Spleen (tissue), 11 donors: Measurements from ENCODE around the gene LCOR. TPM values are rescaled to one million over a fixed set of nuclear protein-coding genes. Genes with fewer than 3 reads are reported as not detected.

Source experiments
- DNase-seq: peaks from one replicate; pipeline ENCODE4 v3.0.0-alpha.2; 2020
- H3K27ac ChIP-seq, 8 donors: fragments of 200-600 bp; sonication (generic) in 7 of 8; 1 replicate in 4 of 8; 2 replicates in 4 of 8; pipeline versions ENCODE4 v1.5.0 to v1.8.0; 2016 to 2021; ENCODE audit warnings: inconsistent platforms in 4 of 8, mild to moderate bottlenecking in 4 of 8, moderate library complexity in 1 of 8
- H3K27me3 ChIP-seq, 7 donors: fragments of 200-600 bp; sonication (generic) in 6 of 7; replicated peaks in 1 of 7; 1 replicate in 4 of 7; 2 replicates in 3 of 7; pipeline versions ENCODE4 v1.5.0 to v1.8.0; 2016 to 2021; ENCODE audit warnings: inconsistent platforms in 3 of 7, mild to moderate bottlenecking in 1 of 7
- H3K36me3 ChIP-seq, 6 donors: fragments of 200-600 bp; sonication (generic) in 5 of 6; 1 replicate in 4 of 6; 2 replicates in 2 of 6; pipeline versions ENCODE4 v1.5.0 to v1.8.0; 2016 to 2021; ENCODE audit warnings: inconsistent platforms in 2 of 6
- H3K4me1 ChIP-seq, 6 donors: fragments of 200-600 bp; sonication (generic) in 5 of 6; 1 replicate in 3 of 6; 2 replicates in 3 of 6; pipeline versions ENCODE4 v1.5.0 to v1.8.0; 2016 to 2021; ENCODE audit warnings: inconsistent platforms in 3 of 6
- H3K4me3 ChIP-seq, 8 donors: fragments of 200-600 bp; sonication (generic) in 7 of 8; 1 replicate in 4 of 8; 2 replicates in 4 of 8; pipeline versions ENCODE4 v1.5.0 to v1.8.0; 2016 to 2021; ENCODE audit warnings: inconsistent platforms in 4 of 8, mild to moderate bottlenecking in 4 of 8, moderate library complexity in 2 of 8
- H3K9me3 ChIP-seq, 8 donors: fragments of 200-600 bp; sonication (generic) in 7 of 8; 1 replicate in 4 of 8; 2 replicates in 4 of 8; pipeline versions ENCODE4 v1.5.0 to v1.8.0; 2016 to 2021; ENCODE audit warnings: inconsistent platforms in 4 of 8
- CTCF ChIP-seq, 11 experiments: fragments of 200-600 bp in 7 of 11; fragments of 450-650 bp in 4 of 11; sonication (generic) in 4 of 11; IDR thresholded peaks in 8 of 11; conservative IDR thresholded peaks in 3 of 11; 1 replicate in 7 of 11; 2 replicates in 4 of 11; pipeline versions ENCODE4 v1.4.0 to v1.8.0; 2016 to 2021; ENCODE audit warnings: antibody characterized with exemption in 11 of 11, inconsistent platforms in 4 of 11, mild to moderate bottlenecking in 1 of 11
- POLR2A ChIP-seq, 3 donors: fragments of 450-650 bp; IDR thresholded peaks; one replicate each; pipeline ENCODE4 v1.5.1; 2017; ENCODE audit warnings: antibody characterized with exemption in 3 of 3, mild to moderate bottlenecking in 1 of 3
- POLR2AphosphoS5 ChIP-seq, 3 donors: sonication (generic); formaldehyde crosslinking; IDR thresholded peaks; one replicate each; pipeline ENCODE4 v1.5.1; 2017; ENCODE audit warnings: antibody characterized with exemption in 3 of 3
- WGBS, 5 donors: extraction: QIAGEN DNeasy Blood & Tissue Kit in 3 of 5; methylation state at CpG; one replicate each; pipeline versions ENCODE4 v1.1.5 to v1.1.7; 2013 to 2018; 5-methylcytosine and 5-hydroxymethylcytosine counted together
- intact Hi-C: fragments of 100-400 bp; cut with DNase I; formaldehyde crosslinking; loops from one replicate; pipeline ENCODE4 v1.15.0; 2023; ENCODE audit warnings: low total_unique reads
- polyA plus RNA-seq, 3 donors: library from polyadenylated mRNA; stranded (reverse); fragments of 200-250 nt; gene quantifications; one replicate each; pipeline ENCODE4 v1.2.1, GENCODE V29; 2013
- total RNA-seq, 7 donors: library from RNA; depleted of rRNA in 3 of 7; stranded (reverse); fragments of >200 nt in 3 of 7; fragmentation: NEBNext Ultra II Directional in 4 of 7; extraction: Animal tissue kit (Norgen Biotek cat#: 25700) in 4 of 7; gene quantifications; one replicate each; pipeline versions ENCODE4 v1.1.0 to v1.2.1, GENCODE V29; 2016 to 2021
- donor health status: healthy with polysubstance abuse.
- donor health status: DM: no; HTN: no; CAD: no; lungs with moderate emphysema.
- donor health status: DM: no; HTN: no; CAD: no.
- donor health status: Bipolar disorder and iron deficiency.
- donor health status: healthy.
- donor health status: DM: no; HTN: no; CAD: no.
- donor health status: DM: yes; HTN: yes; CAD: no.

The LCOR gene
- total and polyA plus RNA-seq, 10 donors = 2.2 to 105 (median 47.0) TPM

GRCh38 chr10:97001183-97001991, 169.3 kb downstream of the LCOR start:
- no peaks in the 10 kb centered on the region for H3K4me1 ChIP-seq

GRCh38 chr10:97002670-97003069, 170.6 kb downstream of the LCOR start:
- Histone ChIP-seq H3K27me3 (peaks cover 0 to 5% (median 0%) of the 10 kb centered on the region in 7 donors), H3K27ac (no peak overlapping the region), H3K9me3 (peaks cover 3 to 19% (median 16%) of the 10 kb centered on the region in 8 donors), H3K4me3 (no peak overlapping the region), H3K4me1 (no peaks in the 10 kb centered on the region), H3K36me3 (no peaks in the 10 kb centered on the region)
- intact Hi-C loops = no loop called here
- WGBS, 5 donors = 91 to 100% (median 98%) methylated on average over 3 to 16 of the region's 16 CpGs
- no peak for DNase-seq
- TF ChIP-seq POLR2A (IDR thresholded peaks at IDR 0.05) (no peak), CTCF (IDR thresholded peaks at IDR 0.05 in 8 of 11, conservative IDR thresholded peaks at IDR 0.05 in 3 of 11) (no peak)

More at GRCh38 chr10:97001183-97001991, 169.3 kb downstream of the LCOR start:
- intact Hi-C loops = no loop called here
- peaks cover 0 to 6% (median 3%) of the 10 kb centered on the region in 8 donors for H3K9me3 ChIP-seq
- peak in 1 of 3 donors; percentile 27 for TF ChIP-seq POLR2AphosphoS5 (IDR thresholded peaks at IDR 0.05)
- TF ChIP-seq POLR2A (IDR thresholded peaks at IDR 0.05) = no peak
- no peaks in the 10 kb centered on the region for H3K36me3 ChIP-seq
- peaks cover 0 to 5% (median 0%) of the 10 kb centered on the region in 7 donors for H3K27me3 ChIP-seq
- DNase-seq = no peak
- H3K27ac ChIP-seq = no peak overlapping the region
- no peak overlapping the region for H3K4me3 ChIP-seq
- 89 to 96% (median 92%) methylated on average over 16 to 17 of the region's 17 CpGs for WGBS, 5 donors

GRCh38 chr10:97003151-97003803, 171.2 kb downstream of the LCOR start:
- intact Hi-C loops = no loop called here
- Histone ChIP-seq H3K27me3 (peaks cover 0 to 5% (median 0%) of the 10 kb centered on the region in 7 donors), H3K36me3 (no peaks in the 10 kb centered on the region), H3K27ac (no peak overlapping the region), H3K4me1 (no peaks in the 10 kb centered on the region), H3K4me3 (no peak overlapping the region), H3K9me3 (peaks cover 3 to 25% (median 22%) of the 10 kb centered on the region in 8 donors)
- no peak for DNase-seq
- no peak for TF ChIP-seq CTCF (IDR thresholded peaks at IDR 0.05 in 8 of 11, conservative IDR thresholded peaks at IDR 0.05 in 3 of 11)
- TF ChIP-seq POLR2AphosphoS5 (IDR thresholded peaks at IDR 0.05) = no peak
- no peak for TF ChIP-seq POLR2A (IDR thresholded peaks at IDR 0.05)
- 91 to 97% (median 92%) methylated on average over 9 to 13 of the region's 13 CpGs for WGBS, 5 donors

- WGBS, 5 donors = 86 to 94% (median 91%) methylated on average over 8 of the region's 8 CpGs
- no peak for DNase-seq
- intact Hi-C loops = no loop called here
- H3K4me1 ChIP-seq = no peaks in the 10 kb centered on the region
- H3K27ac ChIP-seq = no peak overlapping the region
- TF ChIP-seq POLR2AphosphoS5 (IDR thresholded peaks at IDR 0.05) (no peak), CTCF (IDR thresholded peaks at IDR 0.05 in 8 of 11, conservative IDR thresholded peaks at IDR 0.05 in 3 of 11) (no peak), POLR2A (IDR thresholded peaks at IDR 0.05) (no peak)
- peaks cover 0 to 5% (median 0%) of the 10 kb centered on the region in 7 donors for H3K27me3 ChIP-seq
- H3K4me3 ChIP-seq = no peak overlapping the region
- H3K9me3 ChIP-seq = peaks cover 3 to 30% (median 27%) of the 10 kb centered on the region in 8 donors
- no peaks in the 10 kb centered on the region for H3K36me3 ChIP-seq
Measured at GRCh38 chr10:97003804-97004201, 171.7 kb downstream of the LCOR start.
